Muscle of leg (tissue), 11 donors: Measurements from ENCODE around the gene PSMD13. TPM values are rescaled to one million over a fixed set of nuclear protein-coding genes. Genes with fewer than 3 reads are reported as not detected.

ENCODE experiments used
- DNase-seq: peaks from one replicate; pipeline ENCODE4 v3.0.0; 2013
- H3K27ac ChIP-seq: one replicate; pipeline ENCODE4 v1.5.1; 2013; ENCODE audit warnings: mild to moderate bottlenecking, low read length, control low read depth
- H3K27me3 ChIP-seq: one replicate; pipeline ENCODE4 v1.6.1; 2013; ENCODE audit warnings: low read length; ENCODE audit not compliant: control insufficient read depth, insufficient read depth
- H3K36me3 ChIP-seq: one replicate; pipeline ENCODE4 v1.6.1; 2013; ENCODE audit warnings: low read length; ENCODE audit not compliant: control insufficient read depth, insufficient read depth
- H3K4me1 ChIP-seq: one replicate; pipeline ENCODE4 v1.6.1; 2013; ENCODE audit warnings: low read length; ENCODE audit not compliant: control insufficient read depth, insufficient read depth
- H3K4me3 ChIP-seq: one replicate; pipeline ENCODE4 v1.5.1; 2013; ENCODE audit warnings: low read length, control low read depth
- H3K9me3 ChIP-seq: replicated peaks from 2 replicates; pipeline ENCODE4 v1.6.1; 2013; ENCODE audit warnings: low read depth, low read length; ENCODE audit not compliant: control insufficient read depth
- WGBS: methylation state at CpG from one replicate; pipeline ENCODE4 v1.1.5; 2013; ENCODE audit warnings: missing lambda C conversion rate; ENCODE audit not compliant: insufficient coverage; 5-methylcytosine and 5-hydroxymethylcytosine counted together
- polyA plus RNA-seq, 8 donors: library from polyadenylated mRNA; unstranded; fragments of 120-200 nt; gene quantifications; one replicate each; pipeline versions ENCODE4 v1.2.1 to v1.2.3, GENCODE V29; 2013; ENCODE audit warnings: inconsistent platforms in 1 of 8, low replicate concordance in 1 of 8; ENCODE audit not compliant: insufficient read length in 8 of 8, insufficient read depth in 1 of 8
- total RNA-seq: library from RNA; stranded (reverse); fragments of 120-200 nt; gene quantifications from one replicate; pipeline ENCODE4 v1.2.4, GENCODE V29; 2013

PSMD13 gene
- total and polyA plus RNA-seq, 9 donors = 82.6 to 115 (median 106) TPM

- Histone ChIP-seq H3K36me3 (peaks cover 15% of the 10 kb centered on the region), H3K4me3 (no peak overlapping the region), H3K27ac (no peak overlapping the region), H3K9me3 (no peaks in the 10 kb centered on the region), H3K4me1 (no peaks in the 10 kb centered on the region), H3K27me3 (no peaks in the 10 kb centered on the region)
- peak; percentile 8 for DNase-seq
- 77% methylated on average over 14 of the region's 23 CpGs for WGBS
Measured at GRCh38 chr11:196786-197731, 39.7 kb upstream of the PSMD13 start.

- H3K4me1 ChIP-seq = no peaks in the 10 kb centered on the region
- no peaks in the 10 kb centered on the region for H3K9me3 ChIP-seq
- no peak overlapping the region for H3K4me3 ChIP-seq
- peaks cover 15% of the 10 kb centered on the region for H3K36me3 ChIP-seq
- WGBS = 88% methylated on average over 5 of the region's 9 CpGs
- no peaks in the 10 kb centered on the region for H3K27me3 ChIP-seq
- no peak overlapping the region for H3K27ac ChIP-seq
- DNase-seq = peak; percentile 8
Measured at GRCh38 chr11:197741-198235, 39.0 kb upstream of the PSMD13 start.

GRCh38 chr11:198236-198806 is 38.5 kb upstream of the PSMD13 start:
- H3K27ac ChIP-seq = no peak overlapping the region
- no peak for DNase-seq
- no peaks in the 10 kb centered on the region for H3K9me3 ChIP-seq
- no peaks in the 10 kb centered on the region for H3K4me1 ChIP-seq
- no peak overlapping the region for H3K4me3 ChIP-seq
- peaks cover 17% of the 10 kb centered on the region for H3K36me3 ChIP-seq
- H3K27me3 ChIP-seq = no peaks in the 10 kb centered on the region
- WGBS = 82% methylated on average over 12 of the region's 21 CpGs

GRCh38 chr11:199004-199581 is 37.7 kb upstream of the PSMD13 start:
- DNase-seq = no peak
- 84% methylated on average over 13 of the region's 13 CpGs for WGBS
- Histone ChIP-seq H3K4me3 (no peak overlapping the region), H3K36me3 (peaks cover 24% of the 10 kb centered on the region), H3K9me3 (no peaks in the 10 kb centered on the region), H3K27ac (no peak overlapping the region), H3K27me3 (no peaks in the 10 kb centered on the region), H3K4me1 (peaks cover 7% of the 10 kb centered on the region)

GRCh38 chr11:199782-200181 is 37.0 kb upstream of the PSMD13 start:
- no peak overlapping the region for H3K27ac ChIP-seq
- no peaks in the 10 kb centered on the region for H3K9me3 ChIP-seq
- H3K27me3 ChIP-seq = no peaks in the 10 kb centered on the region
- no peak overlapping the region for H3K4me3 ChIP-seq
- 86% methylated on average over 2 of the region's 8 CpGs for WGBS
- DNase-seq = no peak
- peaks cover 12% of the 10 kb centered on the region for H3K4me1 ChIP-seq
- H3K36me3 ChIP-seq = peaks cover 31% of the 10 kb centered on the region

GRCh38 chr11:200224-201003 is 36.4 kb upstream of the PSMD13 start:
- H3K27me3 ChIP-seq = no peaks in the 10 kb centered on the region
- H3K4me1 ChIP-seq = peaks cover 17% of the 10 kb centered on the region
- peaks cover 38% of the 10 kb centered on the region for H3K36me3 ChIP-seq
- H3K4me3 ChIP-seq = no peak overlapping the region
- no peaks in the 10 kb centered on the region for H3K9me3 ChIP-seq
- no peak overlapping the region for H3K27ac ChIP-seq
- no peak for DNase-seq
- WGBS = 93% methylated on average over 11 of the region's 13 CpGs

- Histone ChIP-seq H3K4me3 (no peak overlapping the region), H3K9me3 (no peaks in the 10 kb centered on the region), H3K27ac (no peak overlapping the region), H3K27me3 (no peaks in the 10 kb centered on the region), H3K36me3 (peaks cover 41% of the 10 kb centered on the region), H3K4me1 (peaks cover 30% of the 10 kb centered on the region)
- DNase-seq = no peak
- WGBS = 58% methylated on average over 10 of the region's 15 CpGs
Measured at GRCh38 chr11:201966-202365, 34.8 kb upstream of the PSMD13 start.

GRCh38 chr11:202490-202889 is 34.3 kb upstream of the PSMD13 start:
- peaks cover 41% of the 10 kb centered on the region for H3K36me3 ChIP-seq
- 68% methylated on average over 5 of the region's 8 CpGs for WGBS

GRCh38 chr11:203056-203944 is 33.5 kb upstream of the PSMD13 start:
- H3K27me3 ChIP-seq = no peaks in the 10 kb centered on the region
- H3K9me3 ChIP-seq = no peaks in the 10 kb centered on the region
- WGBS = 82% methylated on average over 5 of the region's 7 CpGs
- peaks cover 41% of the 10 kb centered on the region for H3K36me3 ChIP-seq
- no peak overlapping the region for H3K27ac ChIP-seq
- peaks cover 30% of the 10 kb centered on the region for H3K4me1 ChIP-seq
- no peak for DNase-seq
- H3K4me3 ChIP-seq = no peak overlapping the region

More at GRCh38 chr11:202490-202889, 34.3 kb upstream of the PSMD13 start:
- no peaks in the 10 kb centered on the region for H3K27me3 ChIP-seq
- H3K4me3 ChIP-seq = no peak overlapping the region
- peaks cover 30% of the 10 kb centered on the region for H3K4me1 ChIP-seq
- H3K9me3 ChIP-seq = no peaks in the 10 kb centered on the region
- no peak for DNase-seq
- H3K27ac ChIP-seq = no peak overlapping the region
